ENCODE measurements around the gene CFAP53. TPM values are rescaled to one million over a fixed set of nuclear protein-coding genes. Genes with fewer than 3 reads are reported as not detected.

The CFAP53 gene
- total and polyA plus RNA-seq, 2 donors (not counting 3 experiments of a cell fraction or from before 2014, with no cell fraction given) = 0.12 to 0.18 TPM

DNA sequence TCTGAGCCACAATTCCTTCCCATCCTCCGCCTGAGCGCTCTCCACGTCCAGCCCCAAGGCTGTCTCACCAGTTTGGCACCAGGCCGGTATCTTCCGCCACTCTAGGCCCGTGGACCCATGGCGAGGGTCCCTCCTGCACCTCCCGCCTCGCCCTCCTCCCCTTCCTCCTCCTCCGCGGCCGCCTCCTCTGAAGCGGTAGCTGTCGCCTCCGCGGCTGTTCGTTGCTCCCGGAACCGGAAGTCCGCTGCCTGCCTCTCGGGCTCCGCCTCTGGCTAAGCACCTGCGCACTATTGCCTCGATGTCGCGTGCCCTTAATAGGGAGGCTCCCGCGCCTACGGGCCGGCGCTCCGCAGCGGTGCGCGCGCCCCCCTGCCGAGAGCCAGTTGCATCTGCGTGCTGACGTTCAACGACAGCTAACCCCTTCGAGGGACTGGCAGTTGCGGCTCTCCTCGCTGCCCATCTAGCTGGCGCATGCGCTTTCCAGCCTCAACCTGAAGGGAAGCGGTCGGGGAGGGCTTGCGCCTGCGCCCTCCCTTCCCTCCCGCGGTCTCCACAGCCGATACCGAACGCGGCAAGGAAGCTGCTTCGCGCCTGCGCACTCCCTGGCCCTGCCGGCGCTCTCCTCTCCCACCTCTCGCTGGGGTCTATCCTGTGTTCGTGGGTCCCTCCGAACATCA, 15.1 kb upstream of the CFAP53 start, which contains the start of gene MBD1:
Gene MBD1 (minus strand): TSS at position 229 of the 677 bp plus-strand sequence. CDS start 1,531 bp downstream, outside the sequence.
- no TSS peak for BruUV-seq (replicated peaks)
- dilution Hi-C loops (cut with MboI; ENCODE audit: extremely low pct_ligation_motif_present, low sequenced_read_pairs) (no loop called here), intact Hi-C loops (cut with micrococcal nuclease) (loop anchor here (1.0 to 5.0 kb wide), 4 partner anchors 13 to 916 kb away; partner anchors contain the start of genes MEX3C, RPL17 and SKA1)
- H3K9ac ChIP-seq (replicated peaks; ENCODE audit: extremely low read depth, insufficient read depth, low read length) = peak within 1 kb of the TSS; percentile 85
- DNase-seq (ENCODE audit: low read depth, low spot score) (peak; percentile 99), FAIRE-seq (peak; percentile 97)
- peaks cover 31% of the 10 kb centered on the region for H3K79me2 ChIP-seq (ENCODE audit: control insufficient read depth, insufficient read depth, low read length)
- H3K4me3 ChIP-seq (replicated peaks in 1 of 3; ENCODE audit: insufficient read depth in 1 of 3, low read depth in 1 of 3, low read length in 3 of 3) = peak within 1 kb of the TSS; percentile 79 to 89 (median 84)
- no peaks in the 10 kb centered on the region for H3K9me1 ChIP-seq (replicated peaks; ENCODE audit: control insufficient read depth, extremely low read depth, insufficient read depth, low read length)
- H3K4me1 ChIP-seq (ENCODE audit: control insufficient read depth, extremely low read depth, insufficient read depth, low read length) = peaks cover 25% of the 10 kb centered on the region
- no peaks in the 10 kb centered on the region for H4K20me1 ChIP-seq (replicated peaks; ENCODE audit: control insufficient read depth, extremely low read depth, insufficient read depth, low read length)
- CTCF ChIA-PET = interaction anchor here (0.6 to 2.7 kb wide), 7 partner anchors 9 to 770 kb away, joined by 3 to 44 read pairs (median 4); partner anchors contain the start of gene CFAP53
- H3K9me3 ChIP-seq (replicated peaks; ENCODE audit: control insufficient read depth, insufficient read depth, low read length) = no peaks in the 10 kb centered on the region
- no peaks in the 10 kb centered on the region for H3K27me3 ChIP-seq (ENCODE audit: control insufficient read depth in 2 of 2, insufficient read depth in 2 of 2, low read length in 2 of 2)
- peak within 1 kb of the TSS; percentile 55 for H3K4me2 ChIP-seq (ENCODE audit: insufficient read depth, low read length)
- H2AFZ ChIP-seq (ENCODE audit: low read depth, low read length) = peak within 1 kb of the TSS; percentile 84
- peaks cover 6 to 32% of the 10 kb centered on the region in 2 experiments for H3K36me3 ChIP-seq (ENCODE audit: control insufficient read depth in 2 of 2, extremely low read depth in 1 of 2, insufficient read depth in 2 of 2, low read length in 2 of 2)
- POLR2A ChIA-PET = interaction anchor here (1.1 kb wide), 2 partner anchors 13 to 14 kb away, joined by 4 to 5 read pairs; no protein-coding TSS in a partner anchor
- peak within 1 kb of the TSS; percentile 60 for H3K27ac ChIP-seq (ENCODE audit: insufficient read depth, low read depth, low read length)
- TF ChIP-seq FOS (IDR thresholded peaks at IDR 0.05; ENCODE audit: borderline replicate concordance, insufficient read depth, low read length) (no peak), POLR2AphosphoS5 (IDR thresholded peaks at IDR 0.05; ENCODE audit: insufficient read depth, low read depth, low read length) (peak; percentile 56), POLR2A (IDR thresholded peaks at IDR 0.05; ENCODE audit: low read depth, low read length) (peak; percentile 89), MYC (IDR thresholded peaks at IDR 0.05; ENCODE audit: low read depth, low read length) (no peak), EZH2 (IDR thresholded peaks at IDR 0.05; ENCODE audit: borderline replicate concordance, low read depth, low read length, severe bottlenecking) (no peak), JUN (IDR thresholded peaks at IDR 0.05; ENCODE audit: borderline replicate concordance, insufficient read depth, insufficient read length, low read depth) (no peak), GATA2 (IDR thresholded peaks at IDR 0.05; ENCODE audit: insufficient read depth, insufficient read length, low read depth, low read length) (no peak)
- TF ChIP-seq, protein P1, sequence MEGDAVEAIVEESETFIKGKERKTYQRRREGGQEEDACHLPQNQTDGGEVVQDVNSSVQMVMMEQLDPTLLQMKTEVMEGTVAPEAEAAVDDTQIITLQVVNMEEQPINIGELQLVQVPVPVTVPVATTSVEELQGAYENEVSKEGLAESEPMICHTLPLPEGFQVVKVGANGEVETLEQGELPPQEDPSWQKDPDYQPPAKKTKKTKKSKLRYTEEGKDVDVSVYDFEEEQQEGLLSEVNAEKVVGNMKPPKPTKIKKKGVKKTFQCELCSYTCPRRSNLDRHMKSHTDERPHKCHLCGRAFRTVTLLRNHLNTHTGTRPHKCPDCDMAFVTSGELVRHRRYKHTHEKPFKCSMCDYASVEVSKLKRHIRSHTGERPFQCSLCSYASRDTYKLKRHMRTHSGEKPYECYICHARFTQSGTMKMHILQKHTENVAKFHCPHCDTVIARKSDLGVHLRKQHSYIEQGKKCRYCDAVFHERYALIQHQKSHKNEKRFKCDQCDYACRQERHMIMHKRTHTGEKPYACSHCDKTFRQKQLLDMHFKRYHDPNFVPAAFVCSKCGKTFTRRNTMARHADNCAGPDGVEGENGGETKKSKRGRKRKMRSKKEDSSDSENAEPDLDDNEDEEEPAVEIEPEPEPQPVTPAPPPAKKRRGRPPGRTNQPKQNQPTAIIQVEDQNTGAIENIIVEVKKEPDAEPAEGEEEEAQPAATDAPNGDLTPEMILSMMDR (IDR thresholded peaks at IDR 0.05; ENCODE audit: extremely low read depth in 1 of 2, insufficient read depth in 1 of 2, low read depth in 1 of 2, low read length in 2 of 2) = peak in 1 of 2 donors; percentile 26
- TF ChIP-seq, protein P2, sequence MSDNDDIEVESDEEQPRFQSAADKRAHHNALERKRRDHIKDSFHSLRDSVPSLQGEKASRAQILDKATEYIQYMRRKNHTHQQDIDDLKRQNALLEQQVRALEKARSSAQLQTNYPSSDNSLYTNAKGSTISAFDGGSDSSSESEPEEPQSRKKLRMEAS (IDR thresholded peaks at IDR 0.05; ENCODE audit: insufficient read depth, insufficient read length) = peak; percentile 44
